LNCaP clone FGC (cell line): ENCODE data around the gene CAPN14.
A peak's percentile ranks its signal among the peaks of the same experiment; 100 is the strongest.

ENCODE experiments used
- DNase-seq: peaks from one replicate; pipeline ENCODE4 v3.0.0-alpha.2; 2011; ENCODE audit warnings: low read depth
- H3K4me3 ChIP-seq: 2 replicates; pipeline ENCODE4 v1.5.1; 2011; ENCODE audit warnings: mild to moderate bottlenecking, low read depth, low read length, control low read depth
- TF ChIP-seq, protein P1 (sequence below): IDR thresholded peaks from 2 replicates; pipeline ENCODE4 v1.5.1; 2012; ENCODE audit warnings: mild to moderate bottlenecking; ENCODE audit not compliant: control insufficient read depth, insufficient read depth; ENCODE audit errors: extremely low read depth

Gene CAPN14

DNA sequence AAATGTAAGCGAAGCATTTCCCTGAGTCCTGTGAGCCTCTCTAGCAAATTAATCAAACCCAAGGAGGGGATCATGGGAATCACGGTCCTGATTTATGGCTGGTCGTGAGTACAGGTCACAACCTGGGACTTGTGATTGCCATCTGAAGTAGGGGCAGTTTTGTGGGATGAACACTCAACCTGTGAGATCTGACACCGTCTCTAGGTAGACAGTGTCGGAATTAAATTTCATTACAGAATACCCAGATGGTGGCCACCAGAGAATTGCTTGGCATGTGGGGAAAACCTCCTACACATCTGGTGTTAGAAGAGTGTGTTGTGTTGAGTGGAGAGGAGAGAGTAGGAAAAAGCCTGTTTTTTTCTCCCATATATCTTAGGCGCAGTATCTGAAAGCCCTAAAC is 12.5 kb downstream of the CAPN14 start:
- TF ChIP-seq, protein P1, sequence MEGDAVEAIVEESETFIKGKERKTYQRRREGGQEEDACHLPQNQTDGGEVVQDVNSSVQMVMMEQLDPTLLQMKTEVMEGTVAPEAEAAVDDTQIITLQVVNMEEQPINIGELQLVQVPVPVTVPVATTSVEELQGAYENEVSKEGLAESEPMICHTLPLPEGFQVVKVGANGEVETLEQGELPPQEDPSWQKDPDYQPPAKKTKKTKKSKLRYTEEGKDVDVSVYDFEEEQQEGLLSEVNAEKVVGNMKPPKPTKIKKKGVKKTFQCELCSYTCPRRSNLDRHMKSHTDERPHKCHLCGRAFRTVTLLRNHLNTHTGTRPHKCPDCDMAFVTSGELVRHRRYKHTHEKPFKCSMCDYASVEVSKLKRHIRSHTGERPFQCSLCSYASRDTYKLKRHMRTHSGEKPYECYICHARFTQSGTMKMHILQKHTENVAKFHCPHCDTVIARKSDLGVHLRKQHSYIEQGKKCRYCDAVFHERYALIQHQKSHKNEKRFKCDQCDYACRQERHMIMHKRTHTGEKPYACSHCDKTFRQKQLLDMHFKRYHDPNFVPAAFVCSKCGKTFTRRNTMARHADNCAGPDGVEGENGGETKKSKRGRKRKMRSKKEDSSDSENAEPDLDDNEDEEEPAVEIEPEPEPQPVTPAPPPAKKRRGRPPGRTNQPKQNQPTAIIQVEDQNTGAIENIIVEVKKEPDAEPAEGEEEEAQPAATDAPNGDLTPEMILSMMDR = no peak
- H3K4me3 ChIP-seq = no peak overlapping the region
- no peak for DNase-seq

DNA sequence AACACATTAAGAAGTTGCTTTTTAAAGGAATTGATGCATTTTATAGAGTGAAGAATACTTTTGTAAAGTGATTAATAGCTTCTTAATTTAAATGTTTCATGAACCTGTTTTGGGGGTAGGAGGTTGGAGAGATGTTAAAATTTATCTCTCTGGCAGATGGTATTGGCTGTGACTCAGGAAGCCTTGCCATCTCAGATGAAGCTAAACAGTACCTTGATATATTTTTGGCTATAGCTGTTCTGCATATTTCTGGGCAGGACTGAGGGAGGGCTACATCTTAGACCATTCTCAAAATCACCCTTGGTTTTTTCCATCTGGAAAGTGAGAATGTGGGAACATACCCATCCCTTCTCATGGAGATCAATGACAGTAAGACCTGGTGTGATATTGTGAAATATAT is 13.4 kb downstream of the CAPN14 start:
- TF ChIP-seq, protein P1 = no peak
- no peak overlapping the region for H3K4me3 ChIP-seq
- no peak for DNase-seq

DNA sequence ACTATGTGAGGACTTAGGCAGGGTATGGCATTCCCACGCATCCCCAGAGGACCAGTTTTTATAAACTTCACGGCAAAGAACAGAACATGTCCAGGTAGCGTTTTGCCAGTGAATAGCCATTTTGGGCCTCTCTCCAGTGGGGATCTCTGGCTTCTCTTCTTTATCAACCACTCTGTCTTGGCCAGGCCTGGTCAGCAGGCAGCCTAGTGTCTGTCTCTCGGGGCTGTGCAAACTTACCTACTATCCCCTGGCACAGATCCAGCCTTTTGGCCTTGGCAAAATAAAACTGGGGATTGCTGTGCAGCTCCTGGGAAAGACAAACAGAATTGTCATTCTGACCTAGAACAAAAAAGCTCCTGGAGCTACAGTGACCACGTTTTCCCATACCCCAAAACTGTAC is 14.5 kb downstream of the CAPN14 start:
- TF ChIP-seq, protein P1 = no peak
- no peak overlapping the region for H3K4me3 ChIP-seq
- DNase-seq = peak; percentile 25

DNA sequence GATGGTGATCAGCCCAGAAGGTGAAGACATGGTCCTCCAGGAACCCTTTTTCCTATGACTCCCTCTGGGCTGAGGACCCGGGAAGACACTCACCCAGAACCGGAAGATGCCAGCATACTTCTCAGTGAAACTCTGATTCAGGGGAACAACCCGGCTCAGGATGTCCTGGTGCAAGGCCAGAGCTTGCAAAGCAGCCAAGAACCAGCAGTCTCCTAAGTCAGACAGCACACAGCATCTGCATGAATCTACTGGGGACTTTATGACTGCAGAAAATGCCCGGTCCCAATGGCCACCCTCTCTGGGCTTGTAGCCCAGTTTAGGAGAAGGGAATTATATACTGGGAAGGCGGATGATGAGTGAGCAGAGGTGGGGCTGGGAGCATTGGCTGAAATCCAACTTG is 15.3 kb downstream of the CAPN14 start:
- DNase-seq = no peak
- H3K4me3 ChIP-seq = no peak overlapping the region
- TF ChIP-seq, protein P1 = no peak

DNA sequence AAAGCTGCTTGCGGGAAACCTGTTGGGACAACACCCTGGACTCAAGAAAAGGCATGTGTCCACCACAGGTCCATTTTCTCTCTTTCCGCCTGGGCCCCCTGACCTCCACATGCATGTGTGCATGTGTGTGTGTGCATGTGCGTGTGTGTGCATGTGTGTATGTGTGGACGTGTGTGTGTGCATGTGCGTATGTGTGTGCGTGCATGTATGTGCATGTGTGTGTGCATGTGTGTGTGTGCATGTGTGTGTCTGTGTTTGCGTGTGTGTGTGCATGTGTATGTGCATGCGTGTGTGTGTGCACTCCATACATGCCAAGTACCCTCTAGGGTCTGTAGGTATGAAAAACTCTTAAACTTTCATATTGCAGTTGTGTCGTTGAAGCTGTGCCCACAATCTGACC is 16.3 kb downstream of the CAPN14 start:
- no peak overlapping the region for H3K4me3 ChIP-seq
- DNase-seq = no peak
- TF ChIP-seq, protein P1 = no peak

DNA sequence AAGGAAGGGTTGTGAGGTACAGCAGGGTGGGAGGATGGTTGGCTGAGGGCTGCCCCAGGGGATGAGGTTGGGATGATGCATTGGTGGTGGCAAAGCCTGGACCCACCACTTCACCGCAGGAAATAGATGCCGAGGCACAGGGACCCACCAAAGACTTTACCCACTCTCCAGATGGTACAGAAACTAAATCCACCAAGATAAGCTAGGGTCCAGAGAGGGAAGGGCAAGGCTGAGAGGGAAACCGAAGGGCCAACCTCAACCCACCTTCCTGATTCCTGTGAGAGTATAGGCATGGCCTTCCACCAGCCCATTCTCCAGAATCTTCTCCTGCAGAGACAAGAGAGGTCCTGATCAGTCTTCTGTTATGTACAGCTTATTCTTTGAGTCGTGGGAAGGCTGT is 18.1 kb downstream of the CAPN14 start:
- TF ChIP-seq, protein P1 = no peak
- no peak overlapping the region for H3K4me3 ChIP-seq
- DNase-seq = no peak

DNA sequence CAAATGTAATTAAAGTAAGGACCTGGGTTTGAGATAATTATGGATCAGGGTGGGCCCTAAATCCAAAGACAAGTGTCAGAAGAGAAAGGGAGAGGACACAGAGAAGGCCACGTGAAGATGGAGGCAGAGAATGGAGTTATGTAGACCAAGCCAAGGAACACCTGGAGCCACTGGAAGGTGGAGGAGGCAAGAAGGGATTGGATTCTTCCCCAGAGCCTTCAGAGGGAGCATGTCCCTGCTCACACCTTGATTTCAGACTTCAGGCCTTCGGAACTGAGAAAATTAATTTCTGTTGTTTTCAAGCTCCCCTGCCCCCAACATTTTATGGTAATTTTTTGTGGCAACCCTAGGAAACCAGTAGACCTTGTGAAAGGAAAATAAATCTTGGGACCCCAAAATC is 19.6 kb downstream of the CAPN14 start:
- TF ChIP-seq, protein P1 = no peak
- no peak for DNase-seq
- no peak overlapping the region for H3K4me3 ChIP-seq
